IMR-90 (cell line): ENCODE data around the gene KLHL25.

Experiments used
- CEBPB ChIP-seq: IDR thresholded peaks from 2 replicates; pipeline ENCODE4 v1.6.1; 2012; ENCODE audit warnings: low read depth, low read length, improper control_type of control experiment
- TF ChIP-seq, protein P1 (sequence below): conservative IDR thresholded peaks from 2 replicates; pipeline ENCODE4 v1.5.1; 2012; ENCODE audit warnings: mild to moderate bottlenecking, low read depth, low read length, improper control_type of control experiment

DNA sequence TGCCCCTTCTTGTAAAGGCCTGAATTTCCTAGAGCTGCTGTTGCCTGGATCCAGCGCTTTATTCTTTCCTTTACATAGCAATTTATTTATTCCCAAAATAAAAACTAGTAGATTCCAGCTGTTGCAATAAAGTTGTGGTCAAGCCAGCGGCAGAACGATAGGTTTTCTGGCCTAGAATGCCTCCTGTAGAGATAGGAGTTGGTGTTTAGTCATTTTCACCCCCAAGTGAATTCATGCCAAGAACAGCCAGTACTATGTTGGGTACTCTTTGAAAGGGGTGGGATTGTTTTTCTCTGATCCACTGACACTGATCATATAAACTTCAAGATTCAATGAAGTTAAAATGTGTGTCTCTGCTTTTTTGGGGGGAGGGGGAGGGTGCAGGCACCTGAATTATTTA is 69.7 kb downstream of the KLHL25 start:
- TF ChIP-seq, protein P1, sequence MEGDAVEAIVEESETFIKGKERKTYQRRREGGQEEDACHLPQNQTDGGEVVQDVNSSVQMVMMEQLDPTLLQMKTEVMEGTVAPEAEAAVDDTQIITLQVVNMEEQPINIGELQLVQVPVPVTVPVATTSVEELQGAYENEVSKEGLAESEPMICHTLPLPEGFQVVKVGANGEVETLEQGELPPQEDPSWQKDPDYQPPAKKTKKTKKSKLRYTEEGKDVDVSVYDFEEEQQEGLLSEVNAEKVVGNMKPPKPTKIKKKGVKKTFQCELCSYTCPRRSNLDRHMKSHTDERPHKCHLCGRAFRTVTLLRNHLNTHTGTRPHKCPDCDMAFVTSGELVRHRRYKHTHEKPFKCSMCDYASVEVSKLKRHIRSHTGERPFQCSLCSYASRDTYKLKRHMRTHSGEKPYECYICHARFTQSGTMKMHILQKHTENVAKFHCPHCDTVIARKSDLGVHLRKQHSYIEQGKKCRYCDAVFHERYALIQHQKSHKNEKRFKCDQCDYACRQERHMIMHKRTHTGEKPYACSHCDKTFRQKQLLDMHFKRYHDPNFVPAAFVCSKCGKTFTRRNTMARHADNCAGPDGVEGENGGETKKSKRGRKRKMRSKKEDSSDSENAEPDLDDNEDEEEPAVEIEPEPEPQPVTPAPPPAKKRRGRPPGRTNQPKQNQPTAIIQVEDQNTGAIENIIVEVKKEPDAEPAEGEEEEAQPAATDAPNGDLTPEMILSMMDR, result no peak
- TF ChIP-seq CEBPB, result no peak
